LNCaP clone FGC (cell line): Measurements from ENCODE around the gene FNDC3B.

ENCODE experiments used
- DNase-seq: peaks from one replicate; pipeline ENCODE4 v3.0.0-alpha.2; 2011; ENCODE audit warnings: low read depth
- H3K4me3 ChIP-seq: 2 replicates; pipeline ENCODE4 v1.5.1; 2011; ENCODE audit warnings: mild to moderate bottlenecking, low read depth, low read length, control low read depth
- CTCF ChIP-seq: IDR thresholded peaks from 2 replicates; pipeline ENCODE4 v1.5.1; 2012; ENCODE audit warnings: mild to moderate bottlenecking; ENCODE audit not compliant: control insufficient read depth, insufficient read depth; ENCODE audit errors: extremely low read depth

The FNDC3B gene

DNA sequence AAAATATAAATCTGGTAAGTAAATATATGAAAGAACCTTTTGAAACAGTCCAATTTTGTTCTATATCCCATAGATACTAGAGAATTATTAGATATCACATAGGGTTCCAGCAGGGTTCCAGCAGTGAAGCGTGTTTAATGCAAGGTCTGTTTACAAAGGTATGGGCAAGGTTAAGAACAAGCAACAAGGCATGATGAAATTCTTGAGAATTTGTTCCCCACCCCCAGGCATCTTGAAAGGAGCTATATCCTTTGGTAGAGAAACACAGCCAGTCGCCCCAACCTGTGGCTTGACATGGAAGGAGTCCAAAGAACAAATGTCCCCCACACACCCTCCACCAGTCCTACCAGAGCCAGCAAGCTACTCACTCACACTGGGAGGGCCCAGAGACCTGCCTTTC lies 18.6 kb upstream of the FNDC3B start:
- DNase-seq, result no peak
- H3K4me3 ChIP-seq, result no peak overlapping the region
- TF ChIP-seq CTCF, result no peak

DNA sequence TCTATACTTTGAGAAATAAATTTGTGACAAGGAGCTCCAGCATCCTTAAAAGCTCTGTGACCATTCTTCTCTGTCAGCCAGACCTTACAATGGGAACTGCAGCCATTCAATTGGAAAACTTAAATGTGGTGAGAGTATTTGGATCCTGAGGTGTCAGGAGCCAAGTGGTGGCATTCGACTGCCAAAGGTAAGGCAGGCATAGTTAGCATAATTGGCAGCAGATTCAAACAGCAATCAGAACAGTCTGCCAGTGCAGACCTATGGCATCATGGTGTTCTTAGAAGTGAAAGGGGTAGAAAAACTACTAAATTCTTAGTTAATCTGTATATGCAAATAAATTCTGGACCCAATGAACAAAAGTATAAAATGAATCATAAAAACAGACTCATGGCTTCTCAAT lies 18.2 kb upstream of the FNDC3B start:
- no peak for TF ChIP-seq CTCF
- no peak for DNase-seq

GRCh38 chr3:172021859-172022258 lies 17.5 kb upstream of the FNDC3B start:
- no peak overlapping the region for H3K4me3 ChIP-seq
- no peak for DNase-seq

More for the DNA sequence above, 18.2 kb upstream of the FNDC3B start:
- no peak overlapping the region for H3K4me3 ChIP-seq

GRCh38 chr3:172023915-172024314 lies 15.5 kb upstream of the FNDC3B start:
- DNase-seq, result no peak
- TF ChIP-seq CTCF, result no peak
- no peak overlapping the region for H3K4me3 ChIP-seq

More at GRCh38 chr3:172021859-172022258, 17.5 kb upstream of the FNDC3B start:
- TF ChIP-seq CTCF, result no peak

GRCh38 chr3:172024679-172025078 lies 14.7 kb upstream of the FNDC3B start:
- no peak overlapping the region for H3K4me3 ChIP-seq
- no peak for TF ChIP-seq CTCF
- DNase-seq, result no peak

DNA sequence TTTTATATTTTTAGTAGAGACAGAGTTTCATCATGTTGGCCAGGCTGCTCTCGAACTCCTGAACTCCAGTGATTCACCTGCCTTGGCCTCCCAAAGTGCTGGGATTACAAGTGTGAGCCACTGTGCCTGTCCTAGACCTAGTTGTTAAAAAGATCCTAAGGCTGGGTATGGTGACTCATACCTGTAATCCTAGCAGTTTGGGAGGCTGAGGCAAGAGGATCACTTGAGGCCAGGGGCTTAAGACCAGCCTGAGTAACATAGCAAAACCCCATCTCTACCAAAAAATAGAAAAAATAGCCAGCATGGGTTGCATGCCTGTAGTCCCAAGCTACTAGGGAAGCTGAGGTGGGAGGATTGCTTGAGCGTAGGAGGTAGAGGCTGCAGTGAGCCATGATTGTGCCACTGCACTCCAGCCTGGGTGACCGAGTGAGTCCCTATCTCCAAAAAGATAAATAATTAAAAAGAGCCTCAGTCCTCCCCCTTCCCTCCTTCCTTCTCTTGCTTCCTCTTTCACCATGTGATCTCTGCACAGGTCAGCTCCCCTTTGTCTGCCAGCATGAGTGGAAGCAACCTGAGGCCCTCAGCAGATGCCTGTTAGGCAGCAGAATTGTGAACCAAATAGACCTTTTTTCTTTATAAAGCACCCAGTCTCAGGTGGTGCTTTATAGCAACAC lies 9.8 kb upstream of the FNDC3B start:
- H3K4me3 ChIP-seq, result no peak overlapping the region
- DNase-seq, result no peak
- no peak for TF ChIP-seq CTCF

- no peak for TF ChIP-seq CTCF
- DNase-seq, result no peak
Observed at GRCh38 chr3:172030181-172030580, 9.2 kb upstream of the FNDC3B start.

More at GRCh38 chr3:172030181-172030580, 9.2 kb upstream of the FNDC3B start:
- no peak overlapping the region for H3K4me3 ChIP-seq
